Hematopoietic multipotent progenitor cell (in vitro differentiated cells): ENCODE measurements around the gene STT3A. TPM values are rescaled to one million over a fixed set of nuclear protein-coding genes. Genes with fewer than 3 reads are reported as not detected.

Source experiments
- DNase-seq, 3 donors: peaks; one replicate each; pipeline ENCODE4 v3.0.0-alpha.2; 2011 to 2015; ENCODE audit warnings: low read depth in 2 of 3, low spot score in 2 of 3
- total RNA-seq: library from RNA; depleted of rRNA; stranded (reverse); fragments of >200 nt; gene quantifications from one replicate; pipeline ENCODE4 v1.2.3, GENCODE V29; 2012

STT3A gene
- total RNA-seq, 1 donor, result 125 TPM

DNA sequence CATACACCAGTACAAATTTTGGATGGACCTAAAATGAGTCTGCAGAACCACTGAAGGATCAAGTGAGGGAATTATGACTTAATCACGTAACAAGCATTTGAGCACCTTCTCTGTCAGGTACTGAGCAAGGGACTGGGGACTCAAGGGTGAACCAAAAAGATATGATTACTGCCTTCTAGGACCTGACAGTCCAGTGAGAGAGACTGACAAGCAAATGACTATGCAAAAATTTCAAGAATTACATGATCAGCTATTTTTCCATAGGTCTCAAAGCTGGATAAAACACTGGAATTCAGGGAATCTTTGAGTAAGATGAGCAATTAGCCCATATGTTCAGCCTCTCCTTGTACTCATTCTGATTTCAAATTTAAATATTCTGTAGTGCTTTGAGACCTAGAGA, 5.2 kb upstream of the STT3A start:
- DNase-seq, result no peak

DNA sequence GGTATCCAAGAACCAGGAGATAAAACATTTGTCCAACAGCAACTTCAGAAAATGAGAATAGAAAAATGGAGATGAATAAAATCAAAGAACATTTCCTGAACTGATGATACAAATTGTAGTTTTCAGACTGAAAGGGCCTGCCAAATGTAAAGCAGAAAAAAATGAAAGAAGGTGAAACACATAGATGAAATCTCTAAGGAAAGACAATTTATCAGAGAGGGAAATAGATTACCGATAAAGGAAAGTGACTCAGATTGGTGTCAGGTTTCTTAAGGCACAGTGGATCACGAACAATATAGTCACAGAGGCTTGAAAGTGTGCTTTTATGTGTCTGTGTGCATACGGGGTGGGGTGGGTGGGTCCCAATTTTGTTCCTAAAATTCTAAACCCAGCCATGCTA, 4.1 kb upstream of the STT3A start:
- no peak for DNase-seq

DNA sequence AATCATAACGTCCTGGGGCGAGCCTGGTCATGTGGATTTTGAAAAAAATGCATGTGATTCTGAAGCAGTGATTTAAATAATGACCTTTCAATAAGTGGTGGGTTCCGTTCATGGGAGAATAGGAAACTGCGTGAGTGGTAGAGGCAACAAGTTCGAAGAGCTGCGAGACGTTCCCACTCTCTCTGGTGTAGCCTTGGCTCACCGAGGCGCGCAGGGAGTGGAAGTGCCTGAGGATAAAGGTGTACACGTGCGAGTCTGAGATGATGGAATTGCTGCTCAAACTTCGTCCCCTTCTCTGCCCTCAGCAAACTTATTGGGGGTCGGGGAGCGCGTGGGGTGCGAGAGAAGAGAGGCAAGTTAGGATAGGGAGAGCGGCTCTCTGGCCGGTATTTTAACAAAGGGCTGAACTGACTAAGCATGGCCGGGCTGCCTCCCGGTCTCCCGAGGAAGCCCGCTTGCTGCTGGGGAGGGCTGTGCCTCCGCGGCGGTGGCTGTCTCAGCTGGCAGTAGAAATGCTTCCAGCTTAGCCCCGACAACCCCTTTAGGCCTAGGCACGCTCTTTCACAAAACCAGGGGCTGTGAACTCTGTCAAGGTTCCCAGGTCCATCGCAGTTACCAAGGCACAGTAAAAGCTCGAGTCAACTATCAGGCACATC, 875 bp upstream of the STT3A start:
- DNase-seq, result no peak

DNA sequence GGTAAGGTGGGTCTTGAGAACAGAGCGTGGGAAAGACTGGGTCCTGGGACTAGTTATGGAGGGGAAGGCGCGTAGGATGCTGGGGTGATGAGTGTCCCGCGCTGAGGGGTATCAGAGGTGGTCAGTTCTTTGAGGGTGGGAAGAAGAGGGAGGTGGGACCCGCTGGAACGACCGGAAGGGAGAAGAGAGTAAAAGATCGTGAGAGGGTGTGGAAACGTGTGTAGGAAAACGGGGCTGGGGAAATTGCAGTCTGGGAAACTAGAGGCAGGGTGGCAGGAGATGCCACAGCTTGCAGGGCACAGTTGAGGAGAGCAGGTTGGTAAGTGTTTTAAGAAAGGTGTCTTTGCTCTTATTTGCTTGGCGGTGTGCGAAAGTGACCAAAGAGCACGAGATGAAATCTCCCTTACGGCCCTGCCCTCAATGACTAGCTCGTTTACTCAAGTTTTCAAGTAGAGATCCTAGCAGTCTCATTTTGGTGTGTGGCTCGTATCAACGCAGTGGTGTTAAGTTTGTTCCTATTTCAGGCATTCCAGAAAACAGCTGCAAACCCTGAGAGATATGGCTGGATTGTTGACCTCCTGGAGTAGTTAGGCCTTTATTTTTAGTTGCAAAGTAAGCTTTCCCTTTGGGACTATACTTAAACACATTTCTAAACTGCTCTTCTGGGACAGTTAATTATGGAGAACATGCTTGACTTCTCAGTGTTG, 615 bp downstream of the STT3A start:
- DNase-seq, result peak in 2 of 3 donors; percentile 8 to 9

DNA sequence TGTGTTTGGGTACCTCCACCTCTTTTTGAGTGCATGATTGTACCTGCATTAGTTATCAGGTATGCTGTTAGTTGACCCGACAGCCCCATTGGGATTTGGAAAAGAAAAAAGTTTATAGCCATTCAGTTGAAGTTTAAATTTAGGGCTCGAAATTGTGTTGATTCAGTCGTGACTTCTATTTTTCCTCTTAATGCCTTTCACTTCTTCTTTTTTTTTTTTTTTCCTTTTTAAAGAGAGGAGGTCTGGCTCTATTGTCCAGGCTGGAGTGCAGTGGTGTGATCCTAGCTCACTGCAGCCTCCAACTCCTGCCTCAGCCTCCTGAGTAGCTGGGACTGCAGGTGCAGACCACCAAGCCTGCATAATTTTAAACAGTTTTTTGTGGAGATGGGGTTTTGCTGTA, 2.3 kb downstream of the STT3A start:
- no peak for DNase-seq

DNA sequence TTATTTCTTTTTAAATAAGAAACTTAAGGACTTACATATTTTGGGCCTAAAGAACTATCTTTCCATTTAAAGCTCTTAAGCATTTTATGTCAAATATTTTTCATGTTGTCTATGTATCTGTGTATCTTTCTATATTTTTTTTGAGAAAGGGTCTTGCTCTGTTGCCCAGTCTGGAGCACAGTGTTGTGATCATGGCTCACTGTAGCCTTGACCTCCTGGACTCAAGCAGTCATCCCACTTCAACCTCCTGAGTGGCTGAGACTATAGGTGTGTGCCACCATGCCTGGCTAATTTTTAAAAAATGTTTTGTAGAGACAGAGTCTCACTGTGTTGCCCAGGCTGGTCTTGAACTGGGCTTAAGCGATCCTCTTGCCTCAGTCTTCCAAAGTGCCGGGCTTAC, 8.0 kb downstream of the STT3A start:
- no peak for DNase-seq

DNA sequence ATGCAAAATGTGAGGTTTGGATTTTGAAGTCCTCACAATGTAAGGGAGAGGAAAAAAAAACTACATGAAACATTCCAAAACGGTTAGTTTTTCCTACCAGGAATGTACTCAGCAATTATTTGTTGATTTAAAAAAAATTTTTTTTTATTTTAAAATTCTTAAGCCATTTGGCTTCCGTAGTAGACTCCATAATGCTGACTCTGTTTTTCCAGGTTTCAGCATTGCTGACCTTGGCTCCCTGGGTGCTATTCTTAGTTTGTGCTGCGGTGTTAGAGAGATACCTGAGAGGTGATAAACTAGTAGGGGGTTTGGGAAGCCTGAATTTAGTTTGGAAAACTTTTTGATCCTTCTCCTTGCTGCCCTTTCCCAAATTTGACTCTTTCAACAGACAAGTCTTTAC, 10.6 kb downstream of the STT3A start:
- DNase-seq, result no peak

DNA sequence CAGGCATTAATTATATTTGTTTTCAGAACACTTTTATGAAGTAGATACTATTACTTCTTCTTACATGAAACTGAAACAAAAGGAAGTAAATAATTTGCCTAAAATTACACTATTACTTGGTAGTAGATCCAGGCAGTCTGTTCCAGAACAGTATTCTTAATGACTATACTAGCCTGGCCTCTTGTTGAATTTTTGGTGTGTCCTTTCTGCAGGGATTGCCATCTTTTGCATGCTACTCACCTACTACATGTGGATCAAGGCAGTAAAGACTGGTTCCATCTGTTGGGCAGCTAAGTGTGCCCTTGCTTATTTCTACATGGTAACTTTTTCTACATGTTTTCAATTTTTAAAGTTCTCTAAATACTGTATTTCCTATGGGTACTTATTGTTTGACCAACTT, 12.8 kb downstream of the STT3A start:
- no peak for DNase-seq

DNA sequence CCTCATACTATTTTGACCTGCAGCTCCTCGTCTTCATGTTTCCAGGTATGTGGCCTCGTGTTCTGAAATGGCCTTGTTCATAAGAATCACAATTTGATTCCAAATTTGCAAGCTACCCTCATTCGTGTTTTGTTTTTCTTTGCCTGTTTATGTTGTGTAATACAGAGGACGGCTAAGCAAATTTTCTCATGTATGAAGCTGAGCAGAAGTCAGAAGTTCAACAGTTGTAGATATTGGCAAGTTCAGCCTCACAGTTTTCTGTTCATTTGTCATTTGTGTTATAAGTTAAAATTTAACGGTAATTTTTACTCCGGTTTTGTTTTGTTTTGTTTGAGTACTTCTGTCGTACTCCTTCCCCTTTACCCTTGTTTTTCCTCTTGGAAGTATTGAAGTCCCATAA, 16.9 kb downstream of the STT3A start:
- DNase-seq, result no peak

DNA sequence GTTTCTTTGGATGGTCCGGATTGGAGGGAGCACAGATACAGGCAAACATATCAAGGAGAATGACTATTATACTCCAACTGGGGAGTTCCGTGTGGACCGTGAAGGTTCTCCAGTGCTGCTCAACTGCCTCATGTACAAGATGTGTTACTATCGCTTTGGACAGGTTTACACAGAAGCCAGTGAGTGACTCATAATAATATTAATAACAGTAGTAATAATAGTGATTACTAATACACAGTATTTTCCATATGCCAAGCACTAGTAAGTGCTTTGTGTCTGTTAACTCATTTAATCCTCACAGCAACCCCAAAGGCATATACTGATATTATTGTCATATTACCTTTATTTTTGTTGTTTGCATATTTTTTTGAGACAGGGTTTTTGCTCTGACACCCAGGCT, 25.7 kb downstream of the STT3A start:
- no peak for DNase-seq

DNA sequence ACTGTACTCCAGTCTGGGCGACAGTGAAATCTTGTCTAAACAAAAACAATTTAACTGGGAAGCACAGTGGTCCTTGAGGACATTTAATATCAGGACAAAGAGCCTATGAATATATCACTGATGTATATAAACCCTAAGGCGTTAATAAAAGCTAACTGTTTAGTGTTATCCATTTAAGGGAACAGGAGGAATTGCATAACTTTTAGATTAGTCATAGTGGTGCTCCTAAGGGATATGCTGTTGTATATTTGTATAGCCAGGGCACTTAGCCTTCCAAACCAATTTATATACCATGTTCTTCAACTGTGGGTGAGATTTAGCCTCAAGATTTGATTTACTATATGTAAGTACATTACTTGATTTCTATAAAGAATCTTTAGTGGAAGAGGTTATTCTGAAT, 29.3 kb downstream of the STT3A start:
- DNase-seq, result no peak

DNA sequence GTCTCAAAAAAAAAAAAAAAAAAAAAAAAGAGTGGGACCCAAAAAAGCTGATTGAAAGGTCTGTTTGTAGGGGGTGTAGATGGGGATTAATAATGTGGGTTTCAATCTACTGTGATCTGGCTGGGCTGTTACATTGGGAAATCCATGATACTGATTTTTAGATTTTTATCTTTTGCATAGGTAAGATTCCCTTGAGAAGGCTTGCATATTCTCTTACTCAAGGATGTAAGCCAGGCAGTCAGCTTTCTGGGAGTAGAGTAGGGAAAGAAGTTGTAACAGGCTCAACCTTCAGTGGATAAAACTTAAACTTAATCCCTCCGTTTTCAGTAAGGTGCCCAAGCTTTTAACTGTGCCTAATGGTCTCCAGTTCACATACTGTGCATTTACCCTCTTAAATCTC, 30.4 kb downstream of the STT3A start:
- no peak for DNase-seq

DNA sequence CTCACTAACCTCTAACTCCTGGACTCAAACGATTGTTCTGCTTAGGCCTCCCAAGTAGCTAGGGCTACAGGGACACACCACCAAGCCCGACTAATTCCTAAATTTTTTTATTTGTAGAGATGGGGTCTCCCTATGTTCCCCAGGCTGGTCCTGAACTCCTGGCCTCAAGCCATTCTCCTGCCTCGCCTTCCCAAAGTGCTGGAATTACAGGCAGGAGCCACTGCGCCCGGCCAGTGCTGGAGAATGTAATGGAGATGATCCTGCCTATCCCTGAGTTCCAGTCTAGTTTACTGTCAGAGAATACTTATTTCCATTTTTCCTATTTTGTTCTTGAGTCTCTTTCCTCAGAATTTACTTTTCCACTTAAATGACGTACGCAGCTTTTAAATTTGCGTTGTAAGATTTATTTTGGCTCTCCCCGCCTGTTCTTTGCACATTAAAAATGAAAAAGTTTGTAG, 32.1 kb downstream of the STT3A start, which contains the start of gene CHEK1:
TSS of gene CHEK1 (plus strand) at position 408 of the 458 bp plus-strand sequence. CDS start 1,606 bp downstream, outside the sequence.
- DNase-seq, result no peak

DNA sequence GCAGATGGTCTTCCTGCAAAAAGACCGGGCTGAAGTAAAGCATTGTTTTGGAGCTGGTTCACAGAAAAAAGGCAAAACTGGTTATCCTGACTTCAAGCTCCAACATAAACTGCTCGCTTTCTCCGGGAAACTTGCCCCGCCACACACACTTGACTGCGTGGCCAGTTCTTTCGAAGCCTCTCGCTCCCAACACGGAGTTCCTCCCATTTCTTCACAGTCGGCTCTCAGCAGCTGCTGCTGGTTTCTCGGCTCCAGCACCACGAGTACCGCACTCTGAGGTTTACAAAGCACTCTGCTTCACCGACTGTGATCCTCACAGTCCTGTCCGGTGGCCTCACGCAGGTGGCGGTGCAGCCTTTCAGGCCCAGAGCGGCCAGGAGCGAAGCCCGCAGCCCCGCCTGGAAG, 32.6 kb downstream of the STT3A start:
- no peak for DNase-seq

DNA sequence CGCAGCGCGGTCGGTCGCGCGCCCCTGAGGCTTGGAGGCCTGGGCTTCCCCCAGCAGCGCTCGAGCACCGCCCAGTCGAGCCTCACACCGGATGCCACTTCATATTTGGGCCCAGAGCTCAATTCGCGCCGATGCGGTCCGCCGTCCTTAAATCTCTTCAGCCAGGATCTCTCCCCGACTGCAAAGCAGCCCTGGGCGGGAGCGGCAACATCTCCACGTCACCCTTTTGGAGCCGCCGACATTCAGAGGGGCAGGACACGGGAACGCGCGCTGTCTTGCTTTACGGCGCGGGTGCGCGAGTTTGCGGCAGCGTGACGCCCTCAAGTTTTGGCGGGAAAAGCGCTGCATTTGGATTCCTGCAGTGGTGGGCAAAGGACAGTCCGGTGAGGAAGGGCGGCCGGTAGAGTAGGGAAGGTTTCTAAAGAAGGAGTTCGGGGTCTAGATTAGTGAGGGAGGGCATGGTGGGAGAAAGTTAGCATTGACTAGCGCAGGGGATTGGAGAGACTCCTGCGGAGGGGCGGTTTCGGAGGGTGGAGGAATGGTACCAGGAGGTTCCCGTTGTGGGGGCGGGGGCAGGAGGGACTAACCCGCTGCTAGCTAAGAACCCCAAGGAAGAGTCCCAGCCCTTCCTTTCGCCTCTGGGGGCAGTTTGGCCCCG, 33.1 kb downstream of the STT3A start:
- DNase-seq, result peak; percentile 73 to 88 (median 86)

DNA sequence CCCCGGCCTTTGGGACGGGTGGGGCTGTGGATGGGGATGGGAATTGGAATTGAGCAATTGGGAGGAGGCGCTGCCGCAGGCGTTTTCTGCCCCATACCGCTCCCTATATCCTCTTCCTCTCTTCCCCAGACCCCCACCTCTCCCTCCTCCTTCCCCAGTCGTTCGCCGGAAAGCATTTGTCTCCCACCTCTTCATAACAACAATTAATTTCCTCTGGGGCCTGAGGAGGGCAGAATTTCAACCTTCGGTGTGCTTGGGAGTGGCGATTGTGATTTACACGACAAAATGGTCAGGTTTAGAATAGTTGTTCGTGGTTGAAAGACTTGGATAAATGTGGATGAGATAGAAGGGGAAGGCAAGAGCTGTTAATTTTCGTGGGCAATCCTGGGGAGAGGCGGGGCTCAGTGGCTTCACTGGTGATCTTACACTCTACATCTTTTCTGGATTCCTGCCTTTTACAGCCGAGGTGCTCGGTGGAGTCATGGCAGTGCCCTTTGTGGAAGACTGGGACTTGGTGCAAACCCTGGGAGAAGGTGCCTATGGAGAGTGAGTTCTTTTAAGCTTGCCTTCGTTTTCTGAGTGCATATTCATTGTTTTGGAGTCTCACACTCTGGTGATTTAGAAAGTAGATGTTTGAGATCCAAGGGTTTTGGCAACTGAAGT, 33.8 kb downstream of the STT3A start:
- DNase-seq, result peak; percentile 14 to 77 (median 67)

DNA sequence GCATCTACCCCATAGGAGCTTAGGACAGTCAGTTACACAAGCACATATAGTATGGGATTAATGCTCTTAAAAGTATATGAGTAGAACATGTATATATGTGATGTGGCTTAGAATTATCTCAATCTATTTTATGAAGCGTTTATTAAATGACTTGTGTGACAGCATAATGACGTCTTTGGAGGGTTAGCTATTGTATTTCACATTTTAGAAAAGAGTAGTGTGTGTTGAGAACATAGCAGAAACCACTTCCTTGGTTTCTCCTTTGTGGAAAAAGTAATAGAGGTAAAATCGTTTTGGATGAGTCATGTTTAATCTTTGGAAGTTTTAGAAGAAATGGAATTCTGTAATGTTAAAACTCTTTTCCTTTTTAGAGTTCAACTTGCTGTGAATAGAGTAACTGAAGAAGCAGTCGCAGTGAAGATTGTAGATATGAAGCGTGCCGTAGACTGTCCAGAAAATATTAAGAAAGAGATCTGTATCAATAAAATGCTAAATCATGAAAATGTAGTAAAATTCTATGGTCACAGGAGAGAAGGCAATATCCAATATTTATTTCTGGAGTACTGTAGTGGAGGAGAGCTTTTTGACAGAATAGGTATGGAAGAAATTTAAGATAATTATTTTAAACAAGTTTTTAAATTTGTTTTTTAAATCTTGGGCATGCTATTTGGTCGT, 34.7 kb downstream of the STT3A start:
- no peak for DNase-seq

DNA sequence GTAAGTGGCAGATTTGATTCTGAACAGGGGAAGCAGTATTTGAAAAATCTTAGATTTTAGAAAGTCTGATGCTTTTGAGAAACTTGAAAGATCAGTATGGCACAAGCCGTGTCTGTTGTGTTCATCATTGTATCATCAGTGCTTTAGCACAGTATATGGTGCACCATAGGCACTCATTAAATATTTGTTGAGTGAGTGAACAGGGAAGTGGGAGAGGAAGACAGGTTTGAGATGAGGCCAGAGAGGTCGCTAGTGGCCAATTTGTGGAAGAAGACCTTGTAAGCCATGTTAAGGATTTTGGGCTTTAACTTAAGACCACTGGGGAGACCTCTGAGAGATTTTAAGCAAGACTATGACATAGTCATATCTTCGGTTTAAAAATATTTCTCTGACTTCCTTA, 45.2 kb downstream of the STT3A start:
- DNase-seq, result no peak

DNA sequence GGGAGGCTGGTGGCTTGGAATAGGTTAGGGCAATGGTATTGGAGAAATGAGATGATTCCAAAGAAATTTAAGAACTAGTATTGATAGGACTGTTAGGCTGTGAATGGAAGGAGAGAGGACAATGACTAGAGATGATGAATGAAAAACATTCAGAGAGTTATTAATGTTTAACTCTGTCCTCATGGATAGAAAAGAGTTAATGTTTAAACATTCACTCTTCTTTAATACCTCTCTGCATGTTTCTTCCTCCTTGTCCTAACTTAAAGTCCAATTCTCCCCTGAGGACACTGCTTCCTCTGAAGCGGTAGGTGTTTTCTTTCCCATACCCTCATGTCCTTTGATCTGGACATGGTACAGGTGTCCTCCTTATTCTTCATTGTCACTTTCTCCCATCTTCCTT, 45.7 kb downstream of the STT3A start:
- no peak for DNase-seq

DNA sequence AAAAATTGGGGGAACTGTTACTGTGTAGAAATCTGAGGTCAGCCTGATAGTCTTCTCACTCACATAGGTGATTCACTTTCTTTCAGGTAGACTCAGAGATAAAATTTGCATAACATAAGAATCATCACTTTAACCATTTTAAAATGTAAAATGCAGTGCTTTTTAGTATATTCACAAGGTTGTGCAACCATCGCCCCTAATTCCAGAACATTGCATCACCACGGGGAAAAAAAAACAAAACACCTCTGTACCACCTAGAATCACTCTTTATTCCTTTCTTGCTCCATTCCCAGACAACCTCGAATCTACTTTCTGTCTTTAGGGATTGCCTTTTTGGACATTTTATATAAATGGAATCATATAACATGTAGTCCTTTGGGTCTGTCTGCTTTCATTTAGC, 53.2 kb downstream of the STT3A start:
- DNase-seq, result no peak
